ENCODE measurements around the gene BATF2.

BATF2 gene

DNA sequence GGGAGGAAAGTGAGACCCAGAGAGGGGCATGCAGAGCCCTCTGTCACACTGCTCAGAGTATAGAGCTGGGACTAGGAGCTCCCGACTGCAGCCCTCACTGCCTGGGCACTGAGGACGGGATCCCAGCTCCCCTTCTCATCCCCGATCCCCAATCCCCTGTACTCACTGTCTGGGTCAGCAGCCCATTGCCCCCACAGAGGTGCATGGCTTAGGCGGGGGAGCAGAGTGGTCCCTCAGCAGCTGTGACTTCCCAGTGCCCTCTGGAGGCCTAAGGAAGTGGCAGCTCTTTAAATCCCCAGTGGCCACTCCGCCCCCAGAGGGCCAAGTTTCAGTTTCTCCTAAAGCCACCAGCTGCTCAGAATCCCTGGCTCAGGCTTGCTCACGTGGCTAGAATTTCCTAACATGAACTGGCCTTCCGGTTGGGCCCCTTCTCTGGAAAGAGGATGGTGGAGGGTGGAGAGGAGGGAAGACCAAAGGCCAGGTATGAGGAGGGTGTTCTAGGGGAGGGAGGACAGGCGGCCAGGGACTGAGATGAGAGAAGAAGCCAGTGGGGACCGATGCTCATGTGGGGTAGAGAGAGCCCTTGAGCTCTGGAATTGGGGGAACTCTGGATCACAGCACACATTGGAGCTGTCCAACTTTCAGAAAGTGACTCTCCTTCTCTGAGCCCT is at the start of gene BATF2:
Gene BATF2 (minus strand): TSS at position 262 of the 671 bp plus-strand sequence. CDS start 57 bp downstream, at position 205.
- Histone ChIP-seq H3K36me3 (ENCODE audit: insufficient read depth, low read length) (no peaks in the 10 kb centered on the region), H3K4me3 (ENCODE audit: low read length) (no peak within 1 kb of the TSS), H3K27me3 (ENCODE audit: insufficient read depth, low read length) (no peaks in the 10 kb centered on the region)

GRCh38 chr11:65045728-65046127 is 49.0 kb upstream of the BATF2 start:
- H2AFZ ChIP-seq (ENCODE audit: low read depth, low read length): no peak overlapping the region
- no peaks in the 10 kb centered on the region for H3K9me3 ChIP-seq (ENCODE audit: low read length)
- peaks cover 4% of the 10 kb centered on the region for H3K4me1 ChIP-seq (ENCODE audit: insufficient read depth, low read length)
- no peak overlapping the region for H3K4me3 ChIP-seq (ENCODE audit: low read length)
- no peaks in the 10 kb centered on the region for H3K27me3 ChIP-seq (ENCODE audit: insufficient read depth, low read length)
- H3K36me3 ChIP-seq (ENCODE audit: insufficient read depth, low read length): peaks cover 21% of the 10 kb centered on the region

More for the DNA sequence above, at the start of gene BATF2:
- Histone ChIP-seq H3K9me3 (ENCODE audit: low read length) (no peaks in the 10 kb centered on the region), H2AFZ (ENCODE audit: low read depth, low read length) (peak within 1 kb of the TSS; percentile 14), H3K4me1 (ENCODE audit: insufficient read depth, low read length) (no peaks in the 10 kb centered on the region)

GRCh38 chr11:65045061-65045460 is 48.3 kb upstream of the BATF2 start:
- Histone ChIP-seq H3K27me3 (ENCODE audit: insufficient read depth, low read length) (no peaks in the 10 kb centered on the region), H3K36me3 (ENCODE audit: insufficient read depth, low read length) (peaks cover 21% of the 10 kb centered on the region), H3K4me3 (ENCODE audit: low read length) (no peak overlapping the region), H3K4me1 (ENCODE audit: insufficient read depth, low read length) (peaks cover 4% of the 10 kb centered on the region), H2AFZ (ENCODE audit: low read depth, low read length) (no peak overlapping the region), H3K9me3 (ENCODE audit: low read length) (no peaks in the 10 kb centered on the region)

DNA sequence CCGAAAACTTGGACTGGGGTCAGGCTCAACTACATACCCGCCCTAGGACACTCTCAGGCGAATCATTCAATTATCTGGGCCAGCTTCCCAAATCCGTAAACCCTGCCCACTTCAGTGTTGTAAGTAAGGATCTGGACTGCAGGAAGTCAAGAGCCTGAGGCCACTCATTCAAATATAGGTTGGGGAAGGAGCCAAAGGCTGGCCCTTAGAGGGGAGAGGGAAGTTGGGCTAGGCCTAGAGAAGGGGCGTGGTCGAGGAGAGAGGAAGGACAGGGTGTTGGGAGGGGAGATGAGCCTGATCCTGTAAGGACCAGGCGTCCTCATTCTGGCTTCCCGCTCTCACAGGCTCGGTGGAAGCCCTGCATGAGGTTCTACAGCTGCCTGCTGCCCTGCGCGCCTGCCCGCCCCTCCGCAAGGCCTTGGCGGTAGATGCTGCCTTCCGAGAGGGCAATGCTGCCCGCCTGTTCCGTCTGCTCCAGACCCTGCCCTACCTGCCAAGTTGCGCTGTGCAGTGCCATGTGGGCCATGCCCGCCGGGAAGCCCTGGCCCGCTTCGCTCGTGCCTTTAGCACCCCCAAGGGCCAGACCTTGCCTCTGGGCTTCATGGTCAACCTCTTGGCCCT is 47.2 kb upstream of the BATF2 start:
- Histone ChIP-seq H3K4me3 (ENCODE audit: low read length) (no peak overlapping the region), H3K9me3 (ENCODE audit: low read length) (no peaks in the 10 kb centered on the region), H3K4me1 (ENCODE audit: insufficient read depth, low read length) (peaks cover 4% of the 10 kb centered on the region), H3K27me3 (ENCODE audit: insufficient read depth, low read length) (no peaks in the 10 kb centered on the region), H3K36me3 (ENCODE audit: insufficient read depth, low read length) (peaks cover 21% of the 10 kb centered on the region), H2AFZ (ENCODE audit: low read depth, low read length) (no peak overlapping the region)

GRCh38 chr11:65042891-65043290 is 46.1 kb upstream of the BATF2 start:
- no peaks in the 10 kb centered on the region for H3K9me3 ChIP-seq (ENCODE audit: low read length)
- H3K4me3 ChIP-seq (ENCODE audit: low read length): peak overlapping the region; percentile 85
- H3K4me1 ChIP-seq (ENCODE audit: insufficient read depth, low read length): peaks cover 4% of the 10 kb centered on the region
- H2AFZ ChIP-seq (ENCODE audit: low read depth, low read length): no peak overlapping the region
- no peaks in the 10 kb centered on the region for H3K27me3 ChIP-seq (ENCODE audit: insufficient read depth, low read length)
- H3K36me3 ChIP-seq (ENCODE audit: insufficient read depth, low read length): peaks cover 23% of the 10 kb centered on the region

- Histone ChIP-seq H3K27me3 (ENCODE audit: insufficient read depth, low read length) (no peaks in the 10 kb centered on the region), H3K4me3 (ENCODE audit: low read length) (peak within 1 kb of the TSS; percentile 85), H3K36me3 (ENCODE audit: insufficient read depth, low read length) (peaks cover 25% of the 10 kb centered on the region), H2AFZ (ENCODE audit: low read depth, low read length) (peak within 1 kb of the TSS; percentile 86), H3K9me3 (ENCODE audit: low read length) (no peaks in the 10 kb centered on the region), H3K4me1 (ENCODE audit: insufficient read depth, low read length) (peaks cover 4% of the 10 kb centered on the region)
These were observed 44.3 kb upstream of the BATF2 start, which contains the start of gene SAC3D1 for GRCh38 chr11:65040847-65041622. Gene SAC3D1 (plus strand): TSS chr11:65041210. CDS start chr11:65041293, 83 bp downstream.

- Histone ChIP-seq H3K9me3 (ENCODE audit: low read length) (no peaks in the 10 kb centered on the region), H3K4me3 (ENCODE audit: low read length) (peak overlapping the region; percentile 85), H3K4me1 (ENCODE audit: insufficient read depth, low read length) (peaks cover 4% of the 10 kb centered on the region), H2AFZ (ENCODE audit: low read depth, low read length) (peak overlapping the region; percentile 86), H3K27me3 (ENCODE audit: insufficient read depth, low read length) (no peaks in the 10 kb centered on the region), H3K36me3 (ENCODE audit: insufficient read depth, low read length) (peaks cover 27% of the 10 kb centered on the region)
These were observed 43.7 kb upstream of the BATF2 start for GRCh38 chr11:65040520-65040846.

DNA sequence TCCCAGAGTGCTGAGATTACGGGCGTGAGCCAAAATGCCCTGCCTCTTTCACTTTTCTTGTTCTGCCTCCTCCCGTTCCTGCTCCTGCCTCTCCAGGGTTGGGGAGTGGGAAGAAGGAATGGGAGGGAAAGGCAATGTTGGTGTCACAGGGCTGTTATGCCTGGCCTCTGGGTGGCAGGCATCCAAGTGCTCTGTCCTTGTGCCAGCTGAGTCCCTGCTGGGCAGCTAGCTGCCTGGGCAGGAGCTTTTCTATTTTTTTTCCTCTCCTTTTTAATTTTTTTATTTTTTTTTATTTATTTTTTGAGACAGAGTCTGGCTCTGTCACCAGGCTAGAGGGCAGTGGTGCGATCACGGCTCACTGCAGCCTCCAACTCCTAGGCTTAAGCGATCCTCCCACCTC is 40.2 kb upstream of the BATF2 start:
- H3K27me3 ChIP-seq (ENCODE audit: insufficient read depth, low read length): no peaks in the 10 kb centered on the region
- H2AFZ ChIP-seq (ENCODE audit: low read depth, low read length): no peak overlapping the region
- no peaks in the 10 kb centered on the region for H3K4me1 ChIP-seq (ENCODE audit: insufficient read depth, low read length)
- H3K4me3 ChIP-seq (ENCODE audit: low read length): no peak overlapping the region
- H3K9me3 ChIP-seq (ENCODE audit: low read length): no peaks in the 10 kb centered on the region
- H3K36me3 ChIP-seq (ENCODE audit: insufficient read depth, low read length): peaks cover 25% of the 10 kb centered on the region

DNA sequence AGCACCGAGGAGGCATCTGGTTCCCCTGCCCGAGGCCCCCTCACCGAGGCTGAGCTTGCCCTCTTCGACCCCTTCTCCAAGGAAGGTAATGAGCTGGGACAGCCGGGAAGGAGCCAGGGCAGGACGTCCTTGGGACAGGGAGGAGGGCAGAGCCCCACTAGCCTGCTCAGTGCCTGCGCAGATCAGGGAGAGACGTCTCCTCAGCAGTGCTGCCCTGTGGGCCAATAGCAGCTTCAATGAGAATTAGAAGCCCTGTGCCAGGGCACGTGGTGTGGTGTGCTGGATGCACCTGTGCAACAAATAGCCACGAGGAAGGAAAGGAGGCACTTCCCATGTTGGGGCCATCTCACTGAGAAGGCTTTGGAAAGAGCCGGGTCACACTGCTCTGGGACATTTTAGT is 38.8 kb upstream of the BATF2 start:
- H3K9me3 ChIP-seq (ENCODE audit: low read length): no peaks in the 10 kb centered on the region
- no peak overlapping the region for H3K4me3 ChIP-seq (ENCODE audit: low read length)
- peaks cover 27% of the 10 kb centered on the region for H3K36me3 ChIP-seq (ENCODE audit: insufficient read depth, low read length)
- H2AFZ ChIP-seq (ENCODE audit: low read depth, low read length): no peak overlapping the region
- H3K4me1 ChIP-seq (ENCODE audit: insufficient read depth, low read length): no peaks in the 10 kb centered on the region
- H3K27me3 ChIP-seq (ENCODE audit: insufficient read depth, low read length): no peaks in the 10 kb centered on the region

- H3K27me3 ChIP-seq (ENCODE audit: insufficient read depth, low read length): no peaks in the 10 kb centered on the region
- no peak overlapping the region for H3K4me3 ChIP-seq (ENCODE audit: low read length)
- no peaks in the 10 kb centered on the region for H3K4me1 ChIP-seq (ENCODE audit: insufficient read depth, low read length)
- H2AFZ ChIP-seq (ENCODE audit: low read depth, low read length): no peak overlapping the region
- H3K9me3 ChIP-seq (ENCODE audit: low read length): no peaks in the 10 kb centered on the region
- peaks cover 27% of the 10 kb centered on the region for H3K36me3 ChIP-seq (ENCODE audit: insufficient read depth, low read length)
These were observed 37.7 kb upstream of the BATF2 start for GRCh38 chr11:65034423-65034822.

DNA sequence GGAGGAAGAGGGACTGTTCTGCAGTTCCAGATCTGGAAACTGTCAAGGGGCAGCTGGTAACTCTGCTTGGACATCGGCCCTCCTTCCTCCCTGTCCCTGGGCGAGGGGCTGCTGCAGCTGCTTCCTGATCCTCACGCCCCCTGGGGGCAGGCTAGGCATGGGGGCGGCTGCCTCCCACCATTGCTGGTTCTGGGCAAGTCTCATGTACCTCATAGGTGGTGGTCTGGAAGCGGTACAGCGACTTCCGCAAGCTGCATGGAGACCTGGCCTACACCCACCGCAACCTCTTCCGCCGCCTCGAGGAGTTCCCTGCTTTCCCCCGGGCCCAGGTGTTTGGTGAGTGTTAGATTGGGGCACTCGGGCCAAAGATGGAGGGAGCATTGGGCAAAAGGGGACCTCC is 35.4 kb upstream of the BATF2 start:
- Histone ChIP-seq H3K4me3 (ENCODE audit: low read length) (no peak overlapping the region), H3K36me3 (ENCODE audit: insufficient read depth, low read length) (peaks cover 23% of the 10 kb centered on the region), H2AFZ (ENCODE audit: low read depth, low read length) (no peak overlapping the region), H3K27me3 (ENCODE audit: insufficient read depth, low read length) (no peaks in the 10 kb centered on the region), H3K9me3 (ENCODE audit: low read length) (no peaks in the 10 kb centered on the region), H3K4me1 (ENCODE audit: insufficient read depth, low read length) (peaks cover 6% of the 10 kb centered on the region)

DNA sequence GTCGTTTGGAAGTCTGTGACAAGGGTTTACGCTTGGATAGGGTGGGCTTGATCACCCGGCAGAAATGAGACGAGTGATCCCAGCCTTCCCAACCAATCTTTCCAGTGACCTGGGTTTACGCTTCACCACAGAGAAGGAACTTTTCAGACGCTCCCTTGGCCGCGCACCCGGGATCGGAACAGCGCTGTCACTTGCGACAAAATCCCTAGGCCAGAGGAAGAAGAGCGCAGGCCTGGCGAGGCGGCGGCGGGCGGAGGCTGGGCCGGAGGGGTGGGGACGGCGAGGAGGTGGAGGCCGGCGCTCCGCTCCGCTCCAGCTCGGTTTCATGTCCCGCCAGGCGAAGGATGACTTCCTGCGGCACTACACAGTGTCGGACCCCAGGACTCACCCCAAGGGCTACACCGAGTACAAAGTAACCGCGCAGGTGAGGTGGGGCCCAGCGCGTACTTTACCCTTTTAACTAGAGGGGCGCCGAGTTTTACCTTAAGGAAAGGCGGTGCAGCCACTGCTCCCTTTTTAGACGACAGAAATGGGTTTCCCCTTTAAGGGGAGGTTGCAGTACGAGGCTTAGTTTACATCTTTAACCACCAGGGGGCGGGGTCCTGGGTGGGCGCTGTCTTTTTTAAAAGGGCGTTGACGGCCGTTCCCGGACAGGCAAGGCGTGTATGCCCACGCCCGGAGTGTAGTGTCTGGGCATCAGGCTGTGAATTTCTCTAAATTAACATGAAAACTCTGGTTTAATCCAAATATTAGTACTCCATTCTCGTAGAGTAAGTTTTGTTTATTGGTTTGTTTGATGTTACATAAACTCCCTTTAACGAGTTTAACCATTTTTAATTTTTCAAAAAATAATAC is 30.7 kb upstream of the BATF2 start, which contains the start of gene SNX15:
Gene SNX15 (plus strand): TSS at position 227 of the 855 bp plus-strand sequence. CDS start 99 bp downstream, at position 326.
- Histone ChIP-seq H3K27me3 (ENCODE audit: insufficient read depth, low read length) (no peaks in the 10 kb centered on the region), H3K36me3 (ENCODE audit: insufficient read depth, low read length) (peaks cover 6% of the 10 kb centered on the region), H3K4me1 (ENCODE audit: insufficient read depth, low read length) (peaks cover 6% of the 10 kb centered on the region), H3K4me3 (ENCODE audit: low read length) (peak within 1 kb of the TSS; percentile 77), H2AFZ (ENCODE audit: low read depth, low read length) (peak within 1 kb of the TSS; percentile 55), H3K9me3 (ENCODE audit: low read length) (no peaks in the 10 kb centered on the region)
